ENCODE measurements around the gene STX18. TPM values are rescaled to one million over a fixed set of nuclear protein-coding genes. Genes with fewer than 3 reads are reported as not detected.

The STX18 gene
- total RNA-seq, 1 donor from 2014 or later = 33.9 TPM

- Histone ChIP-seq H2AFZ (replicated peaks) (no peak overlapping the region), H3K4me3 (no peak overlapping the region), H4K20me1 (ENCODE audit: low read depth) (peaks cover 11% of the 10 kb centered on the region), H3K36me3 (no peaks in the 10 kb centered on the region), H3K4me2 (no peak overlapping the region), H3F3A (ENCODE audit: low read depth) (peaks cover 6% of the 10 kb centered on the region), H3K79me2 (ENCODE audit: low read depth) (no peaks in the 10 kb centered on the region), H3K9ac (no peak overlapping the region), H3K4me1 (peaks cover 5% of the 10 kb centered on the region), H3K27ac (no peak overlapping the region), H3K27me3 (no peaks in the 10 kb centered on the region), H3K9me3 (ENCODE audit: low read depth) (no peaks in the 10 kb centered on the region)
- peak; percentile 79 for DNase-seq (ENCODE audit: low spot score)
- TF ChIP-seq EZH2phosphoT487 (IDR thresholded peaks at IDR 0.05) (no peak), EZH2 (IDR thresholded peaks at IDR 0.05) (no peak), CTCF (IDR thresholded peaks at IDR 0.05) (peak; percentile 98)
- no peaks in the 10 kb centered on the region for H3K36me3 Mint-ChIP-seq
- H3K4me1 Mint-ChIP-seq = peaks cover 49% of the 10 kb centered on the region
- H3K9me3 Mint-ChIP-seq = no peaks in the 10 kb centered on the region
- no peaks in the 10 kb centered on the region for H3K27me3 Mint-ChIP-seq (ENCODE audit: insufficient read depth, low read depth)
- H3K27ac Mint-ChIP-seq = no peak overlapping the region
- H3K4me3 Mint-ChIP-seq = no peak overlapping the region
Observed at GRCh38 chr4:4488405-4489404, 53.1 kb downstream of the STX18 start.

- H3K36me3 ChIP-seq = no peaks in the 10 kb centered on the region
- TF ChIP-seq CTCF (IDR thresholded peaks at IDR 0.05) (no peak), EZH2phosphoT487 (IDR thresholded peaks at IDR 0.05) (no peak), EZH2 (IDR thresholded peaks at IDR 0.05) (no peak)
- H3K27ac ChIP-seq = no peak overlapping the region
- DNase-seq (ENCODE audit: low spot score) = no peak
- H3K36me3 Mint-ChIP-seq = no peaks in the 10 kb centered on the region
- H4K20me1 ChIP-seq (ENCODE audit: low read depth) = peaks cover 11% of the 10 kb centered on the region
- no peak overlapping the region for H3K4me3 Mint-ChIP-seq
- no peaks in the 10 kb centered on the region for H3K27me3 ChIP-seq
- no peak overlapping the region for H3K4me3 ChIP-seq
- peaks cover 8% of the 10 kb centered on the region for H3F3A ChIP-seq (ENCODE audit: low read depth)
- H3K9me3 ChIP-seq (ENCODE audit: low read depth) = no peaks in the 10 kb centered on the region
- H3K27me3 Mint-ChIP-seq (ENCODE audit: insufficient read depth, low read depth) = no peaks in the 10 kb centered on the region
- no peak overlapping the region for H3K4me2 ChIP-seq
- H3K27ac Mint-ChIP-seq = no peak overlapping the region
- H2AFZ ChIP-seq (replicated peaks) = no peak overlapping the region
- H3K4me1 ChIP-seq = peaks cover 11% of the 10 kb centered on the region
- no peaks in the 10 kb centered on the region for H3K9me3 Mint-ChIP-seq
- no peak overlapping the region for H3K9ac ChIP-seq
- H3K4me1 Mint-ChIP-seq = peaks cover 51% of the 10 kb centered on the region
- no peaks in the 10 kb centered on the region for H3K79me2 ChIP-seq (ENCODE audit: low read depth)
Observed at GRCh38 chr4:4486969-4487368, 54.9 kb downstream of the STX18 start.

GRCh38 chr4:4485806-4486205 lies 56.0 kb downstream of the STX18 start:
- Histone ChIP-seq H3K36me3 (no peaks in the 10 kb centered on the region), H3K4me1 (peaks cover 23% of the 10 kb centered on the region), H3F3A (ENCODE audit: low read depth) (peaks cover 19% of the 10 kb centered on the region), H3K27me3 (no peaks in the 10 kb centered on the region), H3K9me3 (ENCODE audit: low read depth) (no peaks in the 10 kb centered on the region), H3K79me2 (ENCODE audit: low read depth) (no peaks in the 10 kb centered on the region), H3K4me2 (no peak overlapping the region), H2AFZ (replicated peaks) (no peak overlapping the region), H4K20me1 (ENCODE audit: low read depth) (peaks cover 11% of the 10 kb centered on the region), H3K4me3 (no peak overlapping the region), H3K9ac (no peak overlapping the region), H3K27ac (no peak overlapping the region)
- no peaks in the 10 kb centered on the region for H3K9me3 Mint-ChIP-seq
- TF ChIP-seq CTCF (IDR thresholded peaks at IDR 0.05) (no peak), EZH2 (IDR thresholded peaks at IDR 0.05) (no peak), EZH2phosphoT487 (IDR thresholded peaks at IDR 0.05) (no peak)
- H3K4me1 Mint-ChIP-seq = peaks cover 54% of the 10 kb centered on the region
- H3K27me3 Mint-ChIP-seq (ENCODE audit: insufficient read depth, low read depth) = no peaks in the 10 kb centered on the region
- H3K27ac Mint-ChIP-seq = no peak overlapping the region
- H3K36me3 Mint-ChIP-seq = no peaks in the 10 kb centered on the region
- no peak for DNase-seq (ENCODE audit: low spot score)
- H3K4me3 Mint-ChIP-seq = no peak overlapping the region

Measured in neural progenitor cell (in vitro differentiated cells).